GM21737 (cell line): Measurements from ENCODE around the gene QSOX1.
"Not testable (repeated sequence)": the region's sequence is repeated elsewhere in the genome, so short reads cannot be mapped to it uniquely, and the experiment has no call there.

ENCODE experiments used
- ATAC-seq: cut with Tn5 transposase; IDR thresholded peaks from one replicate; pipeline ENCODE4 v1.9.1; 2021; ENCODE audit warnings: mild to moderate bottlenecking, moderate library complexity; ENCODE audit not compliant: unreplicated experiment

QSOX1 gene

DNA sequence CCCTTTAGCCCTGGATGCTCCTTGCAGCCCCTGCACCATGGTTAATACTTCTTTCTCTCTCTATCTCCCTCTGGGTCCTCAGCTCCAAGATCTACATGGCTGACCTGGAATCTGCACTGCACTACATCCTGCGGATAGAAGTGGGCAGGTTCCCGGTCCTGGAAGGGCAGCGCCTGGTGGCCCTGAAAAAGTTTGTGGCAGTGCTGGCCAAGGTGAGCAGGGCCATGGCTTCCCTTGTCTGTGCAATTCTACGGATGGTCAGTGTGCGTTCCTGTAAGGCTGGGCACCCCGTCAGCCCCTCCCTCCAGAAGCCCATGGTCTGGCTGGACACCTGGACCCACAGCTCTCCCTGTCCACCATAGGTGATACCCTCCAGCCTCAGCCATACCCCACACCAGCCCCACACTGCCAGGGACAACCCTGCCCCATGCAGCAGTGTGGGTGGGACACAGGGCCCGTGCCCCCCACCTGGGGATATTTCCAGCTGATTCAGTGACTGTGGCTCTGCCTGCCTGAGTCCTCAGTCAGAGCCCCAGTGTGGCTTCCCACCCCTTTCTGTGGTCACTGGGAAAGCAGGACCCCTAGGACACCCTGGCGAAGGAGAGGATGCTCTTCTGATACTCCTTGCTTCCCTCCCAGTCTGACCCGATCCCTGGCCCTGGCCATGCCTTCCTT lies 31.4 kb downstream of the QSOX1 start:
- ATAC-seq = no peak

DNA sequence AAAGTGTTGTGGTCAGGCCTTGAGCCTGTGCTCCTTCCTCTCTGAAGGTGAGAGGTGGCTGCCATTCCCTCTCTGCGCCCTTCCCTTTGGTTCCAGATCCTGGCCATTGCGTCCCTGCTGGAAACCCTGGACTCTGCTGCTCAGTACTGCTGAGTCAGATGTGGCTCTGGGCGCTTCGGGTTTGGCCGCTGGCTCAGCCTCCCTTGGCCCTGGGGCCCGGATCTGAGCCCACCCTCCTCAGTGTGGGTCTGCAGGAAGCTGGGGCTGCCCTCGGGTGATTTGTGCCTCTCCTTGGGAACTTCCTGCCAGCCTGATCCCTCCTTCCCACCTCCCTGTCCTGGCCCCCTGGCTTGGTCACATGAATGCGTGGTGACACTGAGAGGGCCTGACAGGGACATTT lies 32.2 kb downstream of the QSOX1 start:
- ATAC-seq = no peak

- ATAC-seq = no peak
These were observed 33.0 kb downstream of the QSOX1 start for GRCh38 chr1:180187626-180188025.

DNA sequence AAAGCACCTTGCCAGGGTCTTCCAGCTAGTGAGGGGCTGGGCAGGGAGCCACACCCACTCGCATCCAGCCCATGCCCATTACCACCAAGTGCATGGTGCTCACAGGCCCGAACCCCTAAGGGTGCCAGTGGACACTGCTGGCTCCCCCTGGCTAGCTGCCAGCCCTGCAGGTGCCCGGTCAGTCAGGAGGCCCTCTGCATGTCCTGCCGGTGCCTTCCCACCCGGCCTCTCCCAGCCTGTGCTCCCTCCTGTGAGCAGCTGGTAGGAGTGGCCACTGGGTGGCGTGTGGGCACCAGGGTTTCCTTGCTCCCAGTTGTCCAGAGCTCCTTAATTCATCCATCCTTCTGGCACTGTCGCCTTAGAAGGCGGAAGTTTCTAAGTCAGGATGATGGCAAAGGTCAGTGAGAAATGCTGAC lies 33.4 kb downstream of the QSOX1 start:
- ATAC-seq = no peak

- ATAC-seq = no peak
These were observed 34.1 kb downstream of the QSOX1 start for GRCh38 chr1:180188684-180189175.

- no peak for ATAC-seq
These were observed 35.4 kb downstream of the QSOX1 start for GRCh38 chr1:180190091-180190490.

- no peak for ATAC-seq
These were observed 37.5 kb downstream of the QSOX1 start for GRCh38 chr1:180192172-180192571.

GRCh38 chr1:180193141-180194047 lies 38.7 kb downstream of the QSOX1 start:
- no peak for ATAC-seq

- ATAC-seq = no peak
These were observed 39.4 kb downstream of the QSOX1 start for GRCh38 chr1:180194048-180194425.

DNA sequence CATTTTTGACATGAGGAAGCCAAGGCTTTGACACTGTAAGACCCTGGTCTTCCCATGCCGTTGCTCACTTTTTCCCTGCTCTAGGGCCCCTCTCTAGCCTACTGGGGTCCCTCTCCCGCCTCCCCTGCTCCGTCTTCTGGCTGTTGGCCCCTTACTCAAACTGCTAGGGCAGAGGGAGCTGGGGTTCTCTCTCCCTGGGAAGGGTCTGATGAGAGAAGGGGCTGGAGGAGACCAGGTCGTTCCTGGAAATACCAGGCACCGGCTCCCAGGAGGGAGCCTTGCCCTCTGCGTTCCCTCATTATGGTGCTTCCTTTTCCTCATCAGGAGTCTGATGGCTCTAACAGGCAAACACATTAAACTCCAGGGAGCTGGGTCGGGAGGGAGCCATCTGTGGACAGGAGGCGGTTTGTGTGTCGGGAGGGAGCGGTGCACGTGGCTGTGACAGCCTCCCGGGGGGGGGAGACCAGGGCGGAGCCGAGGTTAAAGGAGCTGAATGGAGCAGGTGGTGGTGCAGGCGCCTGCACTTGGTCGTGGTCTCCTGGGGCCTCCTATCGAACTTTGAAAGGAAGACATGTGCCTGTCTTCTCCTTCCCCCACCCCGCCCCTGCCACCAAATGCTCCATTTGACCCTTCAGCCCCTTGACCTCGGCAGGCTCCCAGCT lies 40.0 kb downstream of the QSOX1 start:
- no peak for ATAC-seq

DNA sequence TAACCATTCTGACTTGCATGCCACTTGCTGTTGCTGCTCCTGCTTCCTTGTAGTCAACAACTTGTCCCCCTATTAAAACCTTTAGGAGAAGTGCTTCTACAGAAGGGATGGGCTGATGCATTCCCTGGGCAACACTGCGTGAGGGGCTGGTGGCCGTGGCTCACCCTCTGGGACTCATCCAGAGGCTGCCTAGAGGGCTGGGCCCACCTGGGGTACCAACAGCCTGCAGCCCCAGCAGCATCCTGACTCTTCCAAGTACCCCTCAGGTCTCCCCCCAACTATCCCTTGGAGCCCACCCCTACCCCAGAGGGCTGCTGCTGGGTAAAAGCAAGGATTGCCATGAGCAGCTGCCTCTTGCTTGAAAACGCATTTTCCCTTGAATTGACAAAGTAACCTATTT lies 40.7 kb downstream of the QSOX1 start:
- ATAC-seq = no peak

DNA sequence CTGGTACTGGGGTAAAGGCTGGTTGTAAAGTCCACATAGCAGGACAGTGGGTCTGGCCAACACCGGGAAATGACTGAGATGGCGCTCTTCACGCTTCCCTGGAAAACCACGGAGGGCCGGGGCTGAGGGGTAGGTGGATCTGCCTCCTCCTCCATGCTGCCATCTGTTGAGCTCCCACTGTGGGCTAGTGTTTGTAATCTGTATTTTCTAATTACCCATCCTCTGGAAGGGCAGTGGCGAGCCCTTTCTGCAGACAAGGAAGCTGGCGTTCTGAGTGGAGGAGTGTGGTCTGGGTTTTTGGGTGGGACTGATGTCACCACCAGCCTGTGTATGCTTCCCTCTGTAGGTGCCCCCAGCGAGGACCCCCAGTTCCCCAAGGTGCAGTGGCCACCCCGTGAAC lies 41.2 kb downstream of the QSOX1 start:
- ATAC-seq = no peak

DNA sequence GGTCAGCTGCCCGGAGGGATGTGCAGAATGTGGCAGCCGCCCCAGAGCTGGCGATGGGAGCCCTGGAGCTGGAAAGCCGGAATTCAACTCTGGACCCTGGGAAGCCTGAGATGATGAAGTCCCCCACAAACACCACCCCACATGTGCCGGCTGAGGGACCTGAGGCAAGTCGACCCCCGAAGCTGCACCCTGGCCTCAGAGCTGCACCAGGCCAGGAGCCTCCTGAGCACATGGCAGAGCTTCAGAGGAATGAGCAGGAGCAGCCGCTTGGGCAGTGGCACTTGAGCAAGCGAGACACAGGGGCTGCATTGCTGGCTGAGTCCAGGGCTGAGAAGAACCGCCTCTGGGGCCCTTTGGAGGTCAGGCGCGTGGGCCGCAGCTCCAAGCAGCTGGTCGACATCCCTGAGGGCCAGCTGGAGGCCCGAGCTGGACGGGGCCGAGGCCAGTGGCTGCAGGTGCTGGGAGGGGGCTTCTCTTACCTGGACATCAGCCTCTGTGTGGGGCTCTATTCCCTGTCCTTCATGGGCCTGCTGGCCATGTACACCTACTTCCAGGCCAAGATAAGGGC lies 41.9 kb downstream of the QSOX1 start:
- no peak for ATAC-seq

GRCh38 chr1:180197231-180197630 lies 42.6 kb downstream of the QSOX1 start:
- no peak for ATAC-seq

- no peak for ATAC-seq
These were observed 43.5 kb downstream of the QSOX1 start for GRCh38 chr1:180198196-180198595.

DNA sequence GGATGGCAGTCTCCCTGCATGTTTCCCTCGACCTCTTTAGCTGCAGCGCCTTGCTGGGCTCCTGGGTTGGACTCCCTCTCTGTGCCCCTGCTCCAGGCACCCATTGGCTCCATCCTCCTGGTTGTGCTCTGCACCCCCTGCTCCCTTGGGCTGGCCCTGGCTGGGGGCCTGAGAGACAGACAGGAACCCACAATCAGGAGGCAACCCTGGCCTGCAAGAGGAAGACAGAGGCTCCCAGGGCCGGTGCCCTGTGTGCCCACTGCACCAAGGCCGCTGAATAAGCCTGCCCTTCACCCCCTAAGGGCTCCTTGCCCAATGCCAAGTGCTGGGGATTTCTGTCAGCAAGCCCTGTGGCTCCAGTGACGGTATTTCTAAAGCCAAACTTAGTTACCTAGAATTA lies 43.9 kb downstream of the QSOX1 start:
- no peak for ATAC-seq

GRCh38 chr1:180199018-180199417 lies 44.3 kb downstream of the QSOX1 start:
- no peak for ATAC-seq

GRCh38 chr1:180201451-180202200 lies 47.0 kb downstream of the QSOX1 start:
- ATAC-seq = no peak

- not testable (repeated sequence) for ATAC-seq
These were observed 47.9 kb downstream of the QSOX1 start for GRCh38 chr1:180202588-180202987.

DNA sequence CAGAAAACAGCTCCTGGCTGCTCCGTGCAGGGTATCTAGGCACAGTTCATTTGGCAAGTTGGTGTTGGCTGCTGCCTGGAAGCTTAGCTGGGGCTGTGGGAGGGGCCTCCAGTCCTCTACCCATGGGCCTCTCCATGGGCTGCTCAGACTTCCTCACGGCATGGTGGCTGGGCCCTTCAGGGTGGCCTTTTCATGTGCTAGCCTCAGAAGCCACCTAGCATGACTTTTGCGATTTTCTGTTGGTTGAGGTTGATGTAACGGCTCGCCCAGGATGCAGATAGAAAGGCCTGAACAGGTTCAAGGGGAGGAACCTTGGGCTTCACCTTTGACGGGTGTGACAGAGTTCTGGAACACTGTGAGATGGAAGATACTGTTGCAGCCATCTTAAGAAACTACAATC lies 49.6 kb downstream of the QSOX1 start:
- no peak for ATAC-seq

- no peak for ATAC-seq
These were observed 51.9 kb downstream of the QSOX1 start for GRCh38 chr1:180206581-180206980.
